ACC112 (cell line): Measurements from ENCODE around the gene REPS2.

Experiments used
- H2AFZ ChIP-seq: fragments of 200-600 bp; sonication (generic); one replicate; pipeline ENCODE4 v1.6.0; 2017; ENCODE audit warnings: antibody characterized with exemption, low read length; ENCODE audit not compliant: unreplicated experiment
- H3K27ac ChIP-seq: fragments of 200-600 bp; sonication (generic); 2 replicates; pipeline ENCODE4 v1.5.1; 2014; ENCODE audit warnings: low read depth, mild to moderate bottlenecking, antibody characterized with exemption, low read length, moderate library complexity
- H3K27me3 ChIP-seq: fragments of 200-600 bp; sonication (generic); 2 replicates; pipeline ENCODE4 v1.6.1; 2014; ENCODE audit warnings: mild to moderate bottlenecking, antibody characterized with exemption, low read length, moderate library complexity, mixed read lengths; ENCODE audit not compliant: insufficient read depth
- H3K36me3 ChIP-seq: fragments of 200-600 bp; sonication (generic); 2 replicates; pipeline ENCODE4 v1.6.1; 2016; ENCODE audit warnings: mild to moderate bottlenecking, antibody characterized with exemption, low read length, moderate library complexity, mixed read lengths; ENCODE audit not compliant: insufficient read depth
- H3K4me1 ChIP-seq: fragments of 200-600 bp; sonication (generic); one replicate; pipeline ENCODE4 v1.6.1; 2016; ENCODE audit warnings: low read length, mixed read lengths; ENCODE audit not compliant: insufficient read depth, unreplicated experiment, control insufficient read depth
- H3K4me3 ChIP-seq: fragments of 200-600 bp; sonication (generic); 2 replicates; pipeline ENCODE4 v1.5.1; 2014; ENCODE audit warnings: mild to moderate bottlenecking, low read depth, low read length
- H3K79me2 ChIP-seq: fragments of 200-600 bp; sonication (generic); one replicate; pipeline ENCODE4 v1.6.0; 2016; ENCODE audit warnings: low read length; ENCODE audit not compliant: control insufficient read depth, unreplicated experiment, insufficient read depth

Gene REPS2

GRCh38 chrX:16981209-16981608, 34.8 kb downstream of the REPS2 start:
- Histone ChIP-seq H3K4me1 (no peaks in the 10 kb centered on the region), H3K4me3 (no peak overlapping the region), H3K79me2 (no peaks in the 10 kb centered on the region), H3K36me3 (no peaks in the 10 kb centered on the region), H3K27me3 (no peaks in the 10 kb centered on the region), H3K27ac (no peak overlapping the region), H2AFZ (no peak overlapping the region)

GRCh38 chrX:16981980-16982379, 35.5 kb downstream of the REPS2 start:
- Histone ChIP-seq H3K27ac (no peak overlapping the region), H3K79me2 (no peaks in the 10 kb centered on the region), H2AFZ (no peak overlapping the region), H3K4me1 (no peaks in the 10 kb centered on the region), H3K4me3 (no peak overlapping the region), H3K27me3 (no peaks in the 10 kb centered on the region), H3K36me3 (no peaks in the 10 kb centered on the region)

- Histone ChIP-seq H3K27ac (no peak overlapping the region), H3K36me3 (no peaks in the 10 kb centered on the region), H2AFZ (no peak overlapping the region), H3K4me1 (no peaks in the 10 kb centered on the region), H3K27me3 (no peaks in the 10 kb centered on the region), H3K4me3 (no peak overlapping the region), H3K79me2 (no peaks in the 10 kb centered on the region)
These were observed 36.6 kb downstream of the REPS2 start for GRCh38 chrX:16983051-16983450.

- Histone ChIP-seq H3K79me2 (no peaks in the 10 kb centered on the region), H3K4me1 (no peaks in the 10 kb centered on the region), H3K27ac (no peak overlapping the region), H3K4me3 (no peak overlapping the region), H2AFZ (no peak overlapping the region), H3K27me3 (0 out of 2 replicates have a peak, but pooled peaks cover 5% of the 10 kb centered on the region), H3K36me3 (no peaks in the 10 kb centered on the region)
These were observed 38.8 kb downstream of the REPS2 start for GRCh38 chrX:16985286-16985685.

GRCh38 chrX:16986169-16986568, 39.7 kb downstream of the REPS2 start:
- H3K27me3 ChIP-seq, result 0 out of 2 replicates have a peak, but pooled peaks cover 5% of the 10 kb centered on the region
- H3K4me3 ChIP-seq, result no peak overlapping the region
- no peaks in the 10 kb centered on the region for H3K79me2 ChIP-seq
- no peaks in the 10 kb centered on the region for H3K36me3 ChIP-seq
- no peak overlapping the region for H3K27ac ChIP-seq
- H3K4me1 ChIP-seq, result no peaks in the 10 kb centered on the region
- H2AFZ ChIP-seq, result no peak overlapping the region

- Histone ChIP-seq H3K27ac (no peak overlapping the region), H3K79me2 (no peaks in the 10 kb centered on the region), H2AFZ (no peak overlapping the region), H3K36me3 (no peaks in the 10 kb centered on the region), H3K4me1 (no peaks in the 10 kb centered on the region), H3K4me3 (no peak overlapping the region), H3K27me3 (0 out of 2 replicates have a peak, but pooled peaks cover 5% of the 10 kb centered on the region)
These were observed 43.3 kb downstream of the REPS2 start for GRCh38 chrX:16989750-16990149.

GRCh38 chrX:16990839-16991238, 44.4 kb downstream of the REPS2 start:
- H3K4me3 ChIP-seq, result no peak overlapping the region
- no peak overlapping the region for H2AFZ ChIP-seq
- H3K27me3 ChIP-seq, result 0 out of 2 replicates have a peak, but pooled peaks cover 5% of the 10 kb centered on the region
- no peaks in the 10 kb centered on the region for H3K4me1 ChIP-seq
- no peaks in the 10 kb centered on the region for H3K79me2 ChIP-seq
- no peak overlapping the region for H3K27ac ChIP-seq
- H3K36me3 ChIP-seq, result no peaks in the 10 kb centered on the region

- Histone ChIP-seq H3K27ac (no peak overlapping the region), H3K4me1 (no peaks in the 10 kb centered on the region), H3K27me3 (0 out of 2 replicates have a peak, but pooled peaks cover 5% of the 10 kb centered on the region), H3K4me3 (no peak overlapping the region), H3K79me2 (no peaks in the 10 kb centered on the region), H3K36me3 (no peaks in the 10 kb centered on the region), H2AFZ (no peak overlapping the region)
These were observed 46.0 kb downstream of the REPS2 start for GRCh38 chrX:16992445-16992844.

- Histone ChIP-seq H2AFZ (no peak overlapping the region), H3K79me2 (no peaks in the 10 kb centered on the region), H3K4me3 (no peak overlapping the region), H3K27ac (no peak overlapping the region), H3K4me1 (no peaks in the 10 kb centered on the region), H3K36me3 (no peaks in the 10 kb centered on the region), H3K27me3 (0 out of 2 replicates have a peak, but pooled peaks cover 5% of the 10 kb centered on the region)
These were observed 46.5 kb downstream of the REPS2 start for GRCh38 chrX:16992951-16993350.

GRCh38 chrX:16993791-16994318, 47.4 kb downstream of the REPS2 start:
- no peaks in the 10 kb centered on the region for H3K4me1 ChIP-seq
- no peak overlapping the region for H2AFZ ChIP-seq
- no peaks in the 10 kb centered on the region for H3K79me2 ChIP-seq
- no peak overlapping the region for H3K27ac ChIP-seq
- H3K36me3 ChIP-seq, result no peaks in the 10 kb centered on the region
- no peak overlapping the region for H3K4me3 ChIP-seq
- 0 out of 2 replicates have a peak, but pooled peaks cover 5% of the 10 kb centered on the region for H3K27me3 ChIP-seq

- no peaks in the 10 kb centered on the region for H3K79me2 ChIP-seq
- H3K36me3 ChIP-seq, result no peaks in the 10 kb centered on the region
- no peaks in the 10 kb centered on the region for H3K4me1 ChIP-seq
- no peak overlapping the region for H2AFZ ChIP-seq
- 0 out of 2 replicates have a peak, but pooled peaks cover under 1% of the 10 kb centered on the region for H3K27me3 ChIP-seq
- H3K4me3 ChIP-seq, result no peak overlapping the region
- H3K27ac ChIP-seq, result no peak overlapping the region
These were observed 48.3 kb downstream of the REPS2 start for GRCh38 chrX:16994736-16995135.
